Dedifferentiated amniotic fluid mesenchymal stem cell (primary cell): ENCODE measurements around the gene SVIL.
"Not testable (repeated sequence)": the region's sequence is repeated elsewhere in the genome, so short reads cannot be mapped to it uniquely, and the experiment has no call there.

ENCODE experiments used
- DNase-seq: peaks from one replicate; pipeline ENCODE4 v3.0.0-alpha.2; 2016; ENCODE audit errors: extremely low spot score

SVIL gene

DNA sequence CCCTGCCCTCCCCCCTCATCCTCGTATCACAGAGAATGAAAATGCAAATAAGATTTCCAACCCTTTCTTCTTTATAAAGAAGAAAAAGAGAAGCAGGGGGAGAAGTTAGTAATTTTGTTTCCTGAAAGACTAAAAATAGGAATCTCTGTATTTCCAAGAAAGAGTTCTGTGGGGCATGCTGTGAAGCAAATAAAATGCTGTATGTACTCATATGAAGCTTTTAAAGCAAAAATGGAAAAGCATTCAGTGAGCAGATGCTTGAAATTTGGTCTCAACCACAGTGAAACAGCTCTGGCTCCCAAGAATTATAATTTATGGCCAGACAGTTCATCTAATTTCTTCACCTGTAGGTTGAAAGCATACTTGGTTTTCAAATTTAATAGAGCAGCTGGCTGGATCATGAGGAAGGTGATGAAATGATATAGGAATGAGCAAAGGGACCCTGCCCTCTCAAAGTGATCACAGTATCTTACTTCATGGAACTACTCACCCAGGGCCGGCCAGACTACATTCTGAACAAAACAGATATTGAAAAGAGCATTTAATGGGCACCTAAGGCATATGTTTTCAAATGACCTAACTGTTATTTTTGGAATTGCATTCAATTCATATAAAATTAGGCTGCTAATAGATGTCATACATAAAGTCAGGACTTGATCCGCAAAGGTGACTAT, 31.4 kb downstream of the SVIL start:
- no peak for DNase-seq

DNA sequence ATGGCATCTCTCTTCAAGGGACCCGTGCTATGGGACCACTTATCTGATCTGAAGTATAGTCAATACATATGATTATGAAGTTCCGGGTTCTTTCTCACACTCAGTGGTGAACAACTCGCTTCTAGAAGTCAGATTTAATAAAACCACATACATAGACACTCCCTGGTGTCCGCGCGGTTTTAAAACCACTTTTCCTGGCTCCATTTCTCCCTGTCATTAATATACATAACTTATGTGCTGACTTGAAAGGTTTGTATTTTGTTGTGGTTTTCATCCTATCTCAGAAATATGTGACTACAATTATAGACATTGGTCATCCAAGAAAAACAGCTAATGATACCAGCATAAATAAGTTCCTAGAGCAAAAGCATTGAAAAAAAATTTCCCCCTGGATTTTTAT, 34.0 kb downstream of the SVIL start:
- DNase-seq: no peak

DNA sequence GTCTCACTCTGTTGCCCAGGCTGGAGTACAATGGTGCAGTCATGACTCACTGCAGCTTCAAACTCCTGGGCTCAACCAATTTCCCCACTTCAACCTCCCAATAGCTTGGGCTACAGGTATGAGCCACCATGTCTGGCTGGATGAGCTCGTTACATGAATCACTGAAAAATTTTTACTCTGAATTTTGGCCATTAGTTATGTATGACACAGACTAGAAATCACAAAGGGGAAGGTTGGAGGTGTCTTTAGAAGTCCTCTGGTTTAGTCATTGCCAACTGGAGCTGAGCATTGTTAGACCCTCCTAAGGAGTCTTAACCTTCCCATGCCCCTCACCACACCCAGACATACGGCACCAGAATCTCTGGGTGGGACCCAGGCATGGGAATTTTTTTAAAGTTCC, 34.7 kb downstream of the SVIL start:
- DNase-seq: no peak

DNA sequence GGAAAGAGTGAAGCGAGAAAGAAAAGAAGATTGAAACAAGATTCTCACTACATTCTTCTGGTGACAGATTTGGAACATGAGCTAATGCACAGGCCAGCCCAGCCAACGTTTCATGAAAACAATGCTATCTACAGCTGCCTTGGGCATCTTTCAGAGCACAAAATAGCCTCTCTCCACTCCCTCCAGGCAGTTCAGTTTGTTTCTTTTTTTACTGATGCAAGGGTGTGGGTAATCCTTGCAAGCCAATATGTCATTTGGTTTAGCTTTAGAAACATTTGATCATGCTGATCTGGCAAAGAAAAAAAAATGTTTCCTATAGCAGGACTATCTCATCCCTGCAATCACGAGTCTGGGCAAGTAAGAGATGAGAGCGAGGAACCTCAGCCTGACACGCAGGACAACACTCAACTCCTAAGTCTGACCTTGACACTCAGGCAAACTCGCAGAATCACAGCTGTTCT, 35.9 kb downstream of the SVIL start:
- peak; percentile 98 for DNase-seq

DNA sequence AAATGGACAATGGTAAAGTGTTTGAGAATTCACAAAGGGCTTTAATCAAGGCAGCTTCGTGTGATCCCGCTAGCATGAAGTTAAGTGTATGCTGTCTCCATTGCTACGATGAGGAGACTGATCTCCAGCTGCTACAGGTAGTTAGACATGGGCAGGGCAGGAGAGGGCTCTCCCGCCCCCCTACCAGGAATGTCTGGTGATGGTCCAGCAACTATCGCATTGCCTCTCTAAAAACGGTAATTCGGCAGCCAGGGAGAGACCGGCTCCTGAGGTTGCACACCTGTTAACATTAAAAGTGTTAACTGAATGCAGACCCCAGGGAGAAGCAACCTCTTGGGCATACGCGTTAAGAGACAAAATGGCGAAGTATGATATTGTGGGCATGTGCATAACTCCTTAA, 37.9 kb downstream of the SVIL start:
- no peak for DNase-seq

DNA sequence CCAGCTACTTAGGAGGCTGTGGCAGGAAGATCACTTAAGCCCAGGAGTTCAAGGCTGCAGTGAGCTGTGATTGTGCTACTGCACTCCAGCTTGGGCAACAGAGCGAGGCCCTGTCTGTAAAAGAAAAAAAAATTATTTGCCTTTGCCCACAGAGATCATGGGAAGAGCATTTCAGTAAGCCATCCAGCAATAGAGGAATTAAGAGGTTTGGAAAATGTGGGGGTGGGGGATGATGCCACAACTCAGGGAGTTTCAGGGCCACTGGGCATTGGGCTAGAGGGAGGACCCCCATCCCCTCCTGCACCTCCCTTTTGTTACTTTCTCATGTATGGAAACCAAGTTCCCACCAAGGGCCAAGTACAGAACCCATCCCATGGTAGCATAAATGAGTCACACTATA, 38.4 kb downstream of the SVIL start:
- no peak for DNase-seq

DNA sequence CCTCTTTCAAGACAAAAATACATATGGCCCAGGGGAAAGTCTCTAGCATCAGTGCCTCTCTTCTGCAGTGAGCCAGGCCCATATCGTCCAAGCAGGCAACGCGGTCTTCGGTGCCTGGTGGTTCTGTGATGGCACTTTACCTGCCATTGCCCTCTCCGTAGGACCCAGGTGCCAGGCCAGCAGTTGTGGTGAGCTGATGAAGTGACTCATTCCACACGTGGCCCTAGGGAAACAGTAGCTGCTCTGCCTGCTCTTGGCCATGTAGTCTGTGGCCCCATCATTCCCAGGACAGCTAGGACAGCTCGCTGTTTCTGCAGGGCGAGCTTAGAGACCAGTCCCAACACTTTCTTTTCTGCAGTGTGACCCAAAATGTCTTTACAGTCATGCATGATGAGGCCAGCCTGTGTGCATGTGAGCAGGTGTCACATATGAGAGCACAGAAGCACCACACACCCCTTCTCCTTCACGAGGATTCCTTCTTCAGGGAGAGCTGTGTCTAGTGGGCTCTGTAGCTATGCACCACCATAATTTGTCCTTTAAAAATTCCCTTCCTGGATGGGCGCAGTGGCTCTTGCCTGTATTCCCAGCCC, 39.0 kb downstream of the SVIL start:
- no peak for DNase-seq

DNA sequence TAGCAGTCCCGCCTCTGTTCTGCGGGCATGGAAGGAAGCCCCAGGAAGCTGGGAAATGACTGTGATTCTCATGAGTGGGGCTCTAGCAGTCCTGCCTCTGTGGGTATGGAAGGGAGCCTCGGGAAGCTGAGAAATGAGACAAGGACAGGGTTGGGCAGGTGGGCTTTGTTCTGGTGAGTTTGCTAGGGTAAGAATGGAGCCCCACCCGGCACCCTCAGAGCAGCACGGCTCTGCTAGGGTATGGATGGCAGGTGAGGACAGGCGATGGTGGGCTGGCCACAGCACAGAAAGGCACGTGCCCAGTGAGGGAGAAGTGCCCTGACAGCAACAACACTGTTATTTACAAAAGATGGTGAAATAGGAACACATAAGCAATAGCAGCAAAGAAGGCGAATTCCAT, 39.6 kb downstream of the SVIL start:
- no peak for DNase-seq

DNA sequence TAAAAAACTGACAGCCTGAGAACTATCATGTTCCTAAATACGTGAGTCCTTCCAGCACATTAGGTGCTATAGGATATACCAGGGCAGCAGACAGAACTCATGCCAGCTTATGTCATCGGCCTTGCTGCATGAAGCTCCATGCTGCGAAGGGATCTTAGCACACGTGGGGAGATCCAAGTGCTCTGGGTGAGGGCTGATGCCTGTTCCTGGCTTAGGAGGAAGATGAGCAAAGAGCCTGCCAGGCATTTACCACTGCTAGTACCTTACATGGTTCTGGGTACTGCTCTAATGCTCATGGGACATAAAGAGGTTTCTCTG, 43.2 kb downstream of the SVIL start:
- DNase-seq: no peak

DNA sequence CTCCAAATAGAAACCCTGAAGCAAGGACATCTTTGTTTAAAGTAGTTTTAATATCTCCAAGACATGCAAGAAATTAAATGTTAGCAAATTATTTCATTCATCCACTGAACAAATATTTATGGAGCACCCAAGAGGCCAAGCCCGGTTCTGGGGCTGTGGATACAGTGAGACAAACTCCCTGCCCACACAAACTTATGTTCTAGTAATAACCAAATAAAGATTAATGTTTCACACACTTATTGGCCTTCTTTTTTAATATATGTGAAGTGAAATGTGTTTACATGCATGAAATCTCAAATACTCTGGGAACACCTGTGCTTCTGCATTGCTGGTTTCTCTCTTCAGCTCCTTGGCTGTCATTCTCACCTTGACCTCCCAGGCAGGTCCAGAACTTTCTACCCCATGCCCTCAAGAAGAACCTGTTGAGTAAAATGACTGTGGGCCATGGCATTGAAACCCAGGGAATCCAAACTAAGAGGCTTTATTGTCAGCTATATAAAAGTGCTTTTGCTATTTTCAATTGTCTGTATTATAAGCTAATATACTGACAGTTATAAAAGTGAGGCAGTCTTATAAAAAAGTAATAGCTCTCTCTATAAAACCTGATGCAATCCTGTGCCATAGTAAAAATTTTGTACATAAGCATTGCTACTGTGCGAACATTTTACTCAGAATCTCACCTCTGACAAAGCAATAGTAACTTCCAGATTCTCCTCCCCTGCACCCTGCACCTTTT, 43.7 kb downstream of the SVIL start:
- DNase-seq: no peak

DNA sequence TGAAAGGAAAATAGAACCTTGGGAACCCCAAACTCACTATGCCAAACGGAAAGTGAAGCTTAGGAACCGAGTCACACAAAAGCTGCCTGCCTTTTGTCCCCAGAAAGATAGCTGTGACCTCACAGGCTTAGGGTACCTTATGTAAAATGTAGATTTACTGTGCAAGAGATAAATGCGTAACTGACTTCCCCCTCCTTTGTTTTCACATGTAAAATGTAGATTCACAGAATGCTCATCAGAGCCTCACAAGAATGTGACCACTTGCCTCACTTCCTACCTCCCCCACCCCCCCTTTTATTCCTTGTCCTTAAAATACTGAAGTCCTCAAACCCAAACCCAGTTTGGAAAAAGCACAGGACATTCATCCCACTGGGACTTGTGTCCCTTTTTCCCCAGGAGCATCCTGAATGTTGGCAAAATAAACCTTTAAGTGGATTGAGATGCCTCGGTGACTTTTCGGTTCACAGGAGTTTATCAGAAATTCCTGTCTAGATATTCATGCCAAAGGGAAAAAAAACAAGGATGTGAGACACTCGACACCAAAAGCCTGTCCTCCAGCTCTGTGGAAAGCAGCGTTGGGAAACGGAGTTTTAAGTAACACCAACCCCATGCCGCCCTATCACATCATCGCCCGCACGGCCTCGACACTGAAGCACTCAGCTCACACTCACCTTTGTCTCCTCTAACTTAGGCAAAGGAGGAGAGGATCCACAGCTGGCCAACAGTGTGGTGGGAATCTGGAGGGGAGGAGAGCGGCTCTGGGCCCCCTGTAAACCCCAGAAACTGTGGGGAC, 45.9 kb downstream of the SVIL start:
- DNase-seq: peak; percentile 22

DNA sequence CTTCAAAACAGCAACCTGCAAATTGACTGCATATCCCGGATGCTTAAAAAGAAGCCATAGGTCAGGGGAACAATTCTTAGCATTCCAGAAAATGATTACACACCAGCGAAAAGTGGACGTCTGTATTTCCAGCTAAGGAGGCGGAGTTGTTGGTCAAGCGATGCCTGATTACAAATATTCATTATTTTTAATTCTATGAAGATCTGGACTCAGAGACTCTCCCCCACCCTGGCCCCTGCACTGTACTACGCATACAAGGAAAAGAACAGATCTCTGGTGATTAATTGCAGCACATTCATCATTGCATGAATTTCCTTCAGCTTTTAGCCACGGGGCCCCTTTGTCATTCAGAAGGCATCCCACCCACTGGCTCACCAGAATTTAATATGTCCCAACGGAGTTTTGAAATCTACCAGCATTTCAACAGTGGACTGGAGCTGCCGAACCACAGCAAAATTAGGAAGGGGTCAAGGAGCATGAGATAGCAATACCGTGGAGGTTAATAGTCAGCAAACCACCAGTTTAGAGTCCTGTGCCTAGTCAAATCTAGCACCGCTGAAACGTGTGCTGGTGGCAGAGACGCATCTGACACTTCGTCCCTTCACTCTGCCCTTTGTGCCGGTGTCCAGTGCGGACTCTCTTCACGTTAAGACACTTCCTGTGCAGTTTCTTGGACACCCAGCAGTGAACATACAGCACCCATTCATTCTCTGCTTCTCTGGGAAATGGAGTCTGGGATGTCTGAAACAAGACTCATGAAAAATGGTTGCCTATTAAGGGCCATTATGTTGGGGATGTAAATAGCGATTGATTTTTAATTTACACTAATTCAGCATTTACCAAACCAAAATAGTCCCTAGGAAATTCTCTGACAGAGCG, 46.8 kb downstream of the SVIL start:
- DNase-seq: peak; percentile 38

DNA sequence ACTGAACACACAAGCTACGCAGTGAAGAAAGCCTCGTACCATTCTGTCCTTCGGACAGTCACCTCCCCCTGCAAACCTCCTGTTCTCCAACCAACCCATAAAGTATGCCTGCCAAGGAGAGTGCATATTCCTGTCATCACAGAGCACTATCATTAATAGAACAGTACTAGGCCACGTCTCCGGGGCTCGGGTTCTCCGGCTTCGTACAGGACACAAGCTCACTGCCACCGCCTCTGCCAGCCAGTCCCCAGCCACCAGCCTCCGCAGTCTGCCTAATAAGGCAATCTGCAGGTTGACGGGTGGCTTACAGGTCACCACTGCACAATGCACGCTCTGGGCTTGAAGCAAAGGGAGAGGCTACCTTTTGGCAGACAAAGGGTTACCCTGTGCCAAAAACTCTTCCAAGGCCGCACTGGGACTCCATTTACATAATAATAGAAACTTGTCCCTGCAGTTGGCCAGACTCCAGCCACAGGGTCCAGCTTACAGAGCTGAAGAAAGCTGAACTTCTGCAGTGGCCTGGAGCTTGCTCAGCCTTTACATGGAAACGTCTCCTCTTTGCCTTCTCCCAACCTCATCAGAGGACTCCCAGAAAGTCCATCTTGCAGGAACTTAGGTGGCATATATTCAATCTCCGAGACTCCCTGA, 47.5 kb downstream of the SVIL start:
- DNase-seq: not testable (repeated sequence)

DNA sequence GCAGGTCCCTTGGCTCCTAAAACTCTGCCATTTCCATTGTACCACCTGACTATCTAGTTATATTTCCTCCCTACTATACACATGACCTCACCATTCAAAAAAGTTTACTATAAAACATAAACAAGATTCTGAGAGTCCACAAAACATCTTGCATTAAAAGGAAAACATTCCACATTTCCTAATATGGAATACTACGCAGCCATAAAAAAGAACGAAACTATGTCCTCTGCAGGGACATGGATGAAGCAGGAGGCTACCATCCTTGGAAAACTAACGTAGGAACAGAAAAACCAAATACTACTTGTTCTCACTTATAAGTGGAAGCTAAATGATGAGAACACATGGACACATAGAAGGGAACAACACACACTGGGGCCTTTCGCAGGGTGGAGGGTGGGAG, 48.3 kb downstream of the SVIL start:
- DNase-seq: no peak

DNA sequence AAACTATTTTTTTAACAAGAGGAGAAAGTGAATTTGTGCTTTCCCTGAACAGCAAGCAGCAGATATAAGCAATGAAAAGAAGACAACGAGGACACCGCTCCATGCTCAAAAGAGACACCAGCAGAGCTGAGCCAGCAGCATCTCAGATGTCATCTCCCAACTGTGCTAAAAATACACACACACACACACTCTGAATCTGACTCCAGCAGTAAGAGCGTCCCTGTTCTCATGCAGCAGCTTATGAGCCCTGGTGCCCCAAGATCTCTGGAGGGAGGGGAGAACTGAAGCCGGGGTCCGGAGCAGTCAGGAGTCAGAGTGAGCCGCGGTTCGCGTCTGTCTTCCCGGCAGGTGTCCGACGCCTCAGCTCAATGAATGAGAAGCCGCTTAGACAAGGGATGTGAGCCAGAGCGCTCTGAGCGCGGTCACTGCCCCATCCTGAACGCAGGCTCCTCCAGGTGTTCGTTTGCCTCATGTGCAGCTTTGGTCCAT, 49.2 kb downstream of the SVIL start:
- no peak for DNase-seq

DNA sequence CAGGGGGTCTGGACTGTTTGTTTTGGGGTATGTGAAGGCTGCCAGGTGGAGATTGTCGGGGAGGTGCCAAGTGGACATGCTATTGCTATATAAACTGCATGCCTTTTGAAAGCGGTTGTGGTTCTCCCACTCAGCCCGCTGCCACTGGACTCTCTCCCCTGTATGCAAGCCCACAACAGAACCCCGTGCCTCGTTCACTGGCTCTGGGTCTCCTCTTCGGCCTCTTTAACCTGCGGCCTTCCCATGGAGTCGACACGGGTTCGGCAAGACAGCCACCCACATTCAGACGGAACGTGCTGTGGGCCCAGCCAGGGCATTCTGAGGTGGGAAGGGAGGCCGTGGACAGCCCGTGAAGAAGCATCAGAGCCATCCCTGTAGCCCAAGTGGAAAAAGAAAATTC, 50.3 kb downstream of the SVIL start:
- no peak for DNase-seq

DNA sequence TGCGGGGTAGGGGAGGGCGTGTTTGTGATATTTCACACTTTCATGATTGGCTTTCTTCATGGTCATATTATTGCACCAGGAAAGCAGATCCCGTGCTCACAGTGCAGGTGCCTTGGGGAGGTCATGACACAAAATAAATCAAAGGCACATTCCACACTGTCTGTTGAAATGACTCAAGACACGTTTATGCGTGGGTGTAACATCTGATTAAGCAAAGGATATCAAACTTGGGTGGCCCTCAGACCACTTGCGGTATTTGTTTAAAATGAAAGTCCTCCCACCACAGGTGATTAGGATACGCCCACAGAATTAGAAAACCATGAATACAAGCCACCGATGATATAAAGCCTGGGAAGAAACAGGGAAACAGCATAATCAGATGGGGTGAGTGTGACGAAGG, 51.1 kb downstream of the SVIL start:
- DNase-seq: no peak

DNA sequence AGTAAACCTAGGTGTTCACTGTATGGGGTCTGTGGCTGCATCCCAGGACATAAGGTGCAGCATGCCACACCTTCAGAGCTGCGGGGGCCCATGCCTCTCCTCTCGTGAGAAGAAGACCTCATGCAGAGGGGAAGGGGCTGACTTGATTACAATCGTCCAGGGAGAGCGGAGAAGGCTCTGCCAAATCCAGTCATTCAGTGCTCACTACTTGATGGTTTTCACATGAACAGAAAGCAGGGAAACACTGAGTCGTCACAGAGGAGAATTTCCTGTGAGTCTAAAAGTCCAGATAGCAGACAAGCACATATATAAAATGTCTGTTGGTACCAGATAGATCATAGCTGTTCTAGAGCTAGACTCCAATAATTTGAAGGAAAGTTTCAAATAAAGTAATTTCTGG, 52.0 kb downstream of the SVIL start:
- DNase-seq: peak; percentile 53

DNA sequence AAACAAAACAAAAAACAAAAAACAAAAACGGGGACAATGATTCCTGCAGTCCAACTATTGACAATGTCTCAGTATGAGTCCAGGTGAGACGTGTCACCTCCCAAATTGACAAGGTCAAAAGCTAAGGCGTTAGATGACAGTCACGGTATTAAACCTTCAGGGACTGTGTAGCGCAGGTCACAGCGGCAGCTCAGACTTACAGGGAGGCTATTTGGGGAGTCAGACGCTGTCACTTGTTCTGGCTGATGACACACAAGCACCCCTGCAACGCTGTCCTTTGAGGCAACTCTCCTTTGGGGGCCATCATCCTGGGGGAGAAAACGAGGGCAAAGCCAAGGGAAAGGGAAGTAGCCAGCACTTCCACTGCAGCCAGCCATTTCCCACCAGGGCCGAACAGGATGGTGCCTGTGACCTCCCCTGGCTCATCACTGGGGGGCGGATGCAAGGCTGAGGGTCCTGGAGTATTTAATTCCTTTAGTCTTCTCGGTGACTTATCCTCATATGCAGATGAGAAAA, 55.3 kb downstream of the SVIL start:
- DNase-seq: no peak

DNA sequence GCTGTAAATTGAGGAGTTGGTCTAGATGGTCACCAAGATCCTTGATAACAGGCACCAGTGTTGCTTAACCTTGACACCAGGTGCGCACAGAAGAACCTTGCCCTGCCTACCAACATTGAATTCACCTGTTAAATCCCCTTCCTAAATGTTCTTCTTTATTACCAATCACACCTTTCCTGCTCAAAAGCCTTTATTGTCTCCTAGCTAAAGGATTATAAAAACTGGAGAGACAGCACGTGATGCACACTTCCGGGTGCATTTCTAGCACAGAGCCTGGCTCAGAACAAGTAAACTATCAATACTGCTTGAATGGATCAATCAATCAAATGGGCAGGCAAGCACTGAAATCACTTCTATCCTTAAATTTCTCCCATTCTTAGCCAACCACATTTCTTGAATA, 56.3 kb downstream of the SVIL start:
- DNase-seq: no peak

DNA sequence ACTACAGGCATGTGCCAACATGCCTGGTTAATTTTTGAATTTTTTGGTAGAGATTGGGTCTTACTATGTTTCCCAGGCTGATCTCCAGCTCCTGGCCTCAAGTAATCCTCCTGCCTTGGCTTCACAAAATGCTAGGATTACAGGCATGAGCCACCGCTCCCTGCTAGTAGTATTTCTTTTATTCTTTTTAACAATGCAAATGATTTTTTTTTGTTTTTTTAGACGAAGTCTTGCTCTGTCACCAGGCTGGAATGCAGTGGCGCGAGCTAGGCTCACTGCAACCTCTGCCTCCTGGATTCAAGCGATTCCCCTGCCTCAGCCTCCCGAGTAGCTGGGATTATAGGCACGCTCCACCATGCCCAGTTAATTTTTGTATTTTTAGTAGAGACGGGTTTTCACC, 58.1 kb downstream of the SVIL start:
- DNase-seq: no peak
